ENCODE data around the gene GLT6D1.
"Not testable (repeated sequence)": the region's sequence is repeated elsewhere in the genome, so short reads cannot be mapped to it uniquely, and the experiment has no call there.

GLT6D1 gene

GRCh38 chr9:135639196-135639595 lies at the start of gene GLT6D1:
Gene GLT6D1 (minus strand): TSS chr9:135639540. CDS start chr9:135639187, 353 bp downstream.
- no peak for DNase-seq

- DNase-seq = no peak
Measured at GRCh38 chr9:135689011-135689410, 49.7 kb upstream of the GLT6D1 start.

- DNase-seq = no peak
Measured at GRCh38 chr9:135687216-135687615, 47.9 kb upstream of the GLT6D1 start.

GRCh38 chr9:135684691-135685090 lies 45.4 kb upstream of the GLT6D1 start:
- DNase-seq = no peak

GRCh38 chr9:135683401-135684034 lies 44.2 kb upstream of the GLT6D1 start:
- DNase-seq = no peak

- no peak for DNase-seq
Measured at GRCh38 chr9:135681161-135681560, 41.8 kb upstream of the GLT6D1 start.

GRCh38 chr9:135680056-135680455 lies 40.7 kb upstream of the GLT6D1 start:
- no peak for DNase-seq

GRCh38 chr9:135678236-135679017 lies 39.1 kb upstream of the GLT6D1 start:
- no peak for DNase-seq

GRCh38 chr9:135677641-135678168 lies 38.4 kb upstream of the GLT6D1 start:
- no peak for DNase-seq

- no peak for DNase-seq
Measured at GRCh38 chr9:135676891-135677290, 37.6 kb upstream of the GLT6D1 start.

GRCh38 chr9:135674977-135675376 lies 35.6 kb upstream of the GLT6D1 start:
- DNase-seq = no peak

GRCh38 chr9:135673941-135674340 lies 34.6 kb upstream of the GLT6D1 start:
- no peak for DNase-seq

- not testable (repeated sequence) for DNase-seq
Measured at GRCh38 chr9:135672786-135673185, 33.4 kb upstream of the GLT6D1 start.

GRCh38 chr9:135671591-135672041 lies 32.3 kb upstream of the GLT6D1 start:
- DNase-seq = no peak

GRCh38 chr9:135670721-135671590 lies 31.6 kb upstream of the GLT6D1 start:
- DNase-seq = no peak

GRCh38 chr9:135669616-135670285 lies 30.4 kb upstream of the GLT6D1 start:
- no peak for DNase-seq

- DNase-seq = not testable (repeated sequence)
Measured at GRCh38 chr9:135669018-135669417, 29.7 kb upstream of the GLT6D1 start.

- DNase-seq = no peak
Measured at GRCh38 chr9:135667463-135668001, 28.2 kb upstream of the GLT6D1 start.

GRCh38 chr9:135666534-135667462 lies 27.5 kb upstream of the GLT6D1 start:
- no peak for DNase-seq

GRCh38 chr9:135665795-135666189 lies 26.5 kb upstream of the GLT6D1 start:
- DNase-seq = no peak
